Umbilical cord (tissue), 2 donors: ENCODE measurements around the gene MIS18BP1. TPM values are rescaled to one million over a fixed set of nuclear protein-coding genes. Genes with fewer than 3 reads are reported as not detected.
"Not testable (repeated sequence)": the region's sequence is repeated elsewhere in the genome, so short reads cannot be mapped to it uniquely, and the experiment has no call there.

Source experiments
- DNase-seq: peaks from one replicate; pipeline ENCODE4 v3.0.0-alpha.2; 2015; ENCODE audit warnings: low spot score
- total RNA-seq: library from RNA; depleted of rRNA; stranded (reverse); fragments of >200 nt; gene quantifications from one replicate; pipeline ENCODE4 v1.2.3, GENCODE V29; 2014; ENCODE audit warnings: low replicate concordance; ENCODE audit not compliant: insufficient read depth

The MIS18BP1 gene
- total RNA-seq, 1 donor from 2014 or later, result 34.7 TPM

GRCh38 chr14:45246691-45247090 is 6.3 kb downstream of the MIS18BP1 start:
- DNase-seq, result no peak

- no peak for DNase-seq
Measured at GRCh38 chr14:45246151-45246550, 6.9 kb downstream of the MIS18BP1 start.

GRCh38 chr14:45242706-45243105 is 10.3 kb downstream of the MIS18BP1 start:
- DNase-seq, result no peak

GRCh38 chr14:45238988-45239387 is 14.0 kb downstream of the MIS18BP1 start:
- no peak for DNase-seq

DNA sequence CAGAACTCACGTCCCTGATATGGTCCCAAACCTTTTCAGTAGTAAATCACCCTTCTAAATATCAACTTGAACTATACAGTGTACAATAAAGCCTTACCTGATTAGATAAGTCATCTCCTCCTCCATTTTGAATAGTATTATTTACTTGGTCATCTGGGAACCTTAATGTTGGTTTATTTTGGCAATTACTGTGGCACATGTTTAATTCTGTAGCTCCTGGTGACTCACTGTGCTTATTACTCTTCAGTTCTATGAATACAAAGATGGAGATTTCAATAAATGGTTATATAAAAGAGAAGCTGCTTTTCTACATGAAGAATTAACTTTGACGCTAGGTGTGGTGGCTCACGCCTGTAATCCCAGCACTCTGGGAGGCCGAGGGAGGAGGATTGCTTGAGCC is 25.4 kb downstream of the MIS18BP1 start:
- no peak for DNase-seq

- no peak for DNase-seq
Measured at GRCh38 chr14:45222485-45223262, 30.3 kb downstream of the MIS18BP1 start.

DNA sequence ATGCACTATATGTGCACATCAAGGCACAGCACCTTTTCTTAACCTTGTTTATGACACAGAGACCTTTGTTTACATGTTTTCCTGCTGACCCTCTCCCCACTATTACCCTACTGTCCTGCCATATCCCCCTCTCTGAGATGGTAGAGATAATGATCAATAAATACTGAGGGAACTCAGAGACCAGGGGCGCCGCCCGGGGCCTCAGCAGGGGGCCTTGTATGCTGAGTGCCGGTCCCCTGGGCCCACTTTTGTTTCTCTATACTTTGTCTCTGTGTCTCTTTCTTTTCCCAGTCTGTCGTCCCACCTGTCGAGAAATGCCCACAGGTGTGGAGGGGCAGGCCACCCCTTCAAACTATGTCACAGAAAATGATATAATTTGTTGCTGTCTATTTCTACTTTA is 38.7 kb downstream of the MIS18BP1 start:
- not testable (repeated sequence) for DNase-seq

DNA sequence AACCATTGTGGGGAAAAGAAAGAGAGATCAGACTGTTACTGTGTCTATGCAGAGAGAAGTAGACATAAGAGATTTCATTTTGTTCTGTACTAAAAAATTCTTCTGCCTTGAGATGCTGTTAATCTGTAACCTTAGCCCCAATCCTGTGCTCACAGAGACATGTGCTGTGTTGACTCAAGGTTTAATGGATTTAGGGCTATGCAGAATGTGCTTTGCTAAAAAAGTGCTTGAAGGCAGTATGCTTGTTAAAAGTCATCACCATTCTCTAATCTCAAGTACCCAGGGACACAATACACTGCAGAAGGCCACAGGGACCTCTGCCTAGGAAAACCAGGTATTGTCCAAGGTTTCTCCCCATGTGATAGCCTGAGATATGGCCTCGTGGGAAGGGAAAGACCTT is 39.3 kb downstream of the MIS18BP1 start:
- not testable (repeated sequence) for DNase-seq

DNA sequence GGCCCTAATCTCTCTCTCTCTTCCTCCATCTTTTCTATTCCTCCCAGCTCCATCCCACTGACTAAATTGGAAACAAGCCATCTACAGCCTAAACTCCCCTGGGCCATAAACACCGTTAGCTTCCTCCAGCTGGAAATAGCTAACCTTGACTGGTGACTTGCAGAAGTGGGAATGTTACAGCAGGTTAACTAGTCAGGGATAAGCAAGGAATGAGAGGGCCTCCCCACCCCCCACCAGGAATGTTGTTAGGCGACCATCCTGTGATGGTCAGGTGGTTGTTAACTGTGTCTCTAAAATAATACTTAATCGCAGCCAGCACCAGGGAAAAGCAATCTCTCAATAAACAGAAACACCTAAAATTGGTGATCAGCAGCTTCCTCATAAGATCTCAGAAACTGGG is 40.8 kb downstream of the MIS18BP1 start:
- no peak for DNase-seq

DNA sequence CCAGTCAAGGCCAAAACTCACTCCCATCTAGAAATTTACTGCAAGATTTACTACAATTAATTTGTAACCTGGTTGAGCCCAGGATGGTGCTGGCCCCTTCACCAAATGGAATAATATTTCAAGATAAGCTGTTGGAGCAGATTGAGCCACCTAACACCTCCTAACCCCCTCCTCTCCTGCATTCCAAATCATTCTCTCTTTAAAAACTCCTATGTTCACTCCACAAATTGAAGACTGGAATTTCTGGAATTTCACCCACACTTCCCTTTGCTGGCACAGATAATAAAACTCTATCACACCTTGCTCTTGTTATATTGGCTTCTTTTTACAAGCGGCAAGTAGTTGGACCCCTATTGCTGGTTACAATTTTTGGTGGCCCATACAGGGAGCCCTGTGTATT is 41.7 kb downstream of the MIS18BP1 start:
- no peak for DNase-seq

GRCh38 chr14:45210159-45210558 is 42.8 kb downstream of the MIS18BP1 start:
- no peak for DNase-seq

- DNase-seq, result no peak
Measured at GRCh38 chr14:45204241-45204640, 48.8 kb downstream of the MIS18BP1 start.

- DNase-seq, result no peak
Measured at GRCh38 chr14:45201905-45202304, 51.1 kb downstream of the MIS18BP1 start.

DNA sequence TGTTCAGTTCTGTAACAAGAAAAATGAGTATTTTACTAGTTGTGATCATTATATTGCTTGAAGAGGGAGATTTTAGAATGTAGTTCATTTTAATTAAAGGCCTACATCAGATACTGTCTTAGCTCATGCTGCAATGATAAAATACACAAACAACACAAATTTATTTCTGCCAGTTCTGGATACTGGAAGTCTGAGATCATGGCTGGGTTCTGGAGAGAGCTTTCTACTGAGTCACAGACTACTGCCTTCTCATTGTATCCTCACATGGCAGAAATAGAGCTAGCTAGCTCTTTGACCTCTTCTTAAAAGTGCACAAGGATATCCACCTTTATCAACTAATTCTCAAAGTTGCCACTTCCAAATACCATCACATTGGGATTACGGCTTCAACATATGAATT is 53.8 kb downstream of the MIS18BP1 start:
- no peak for DNase-seq

DNA sequence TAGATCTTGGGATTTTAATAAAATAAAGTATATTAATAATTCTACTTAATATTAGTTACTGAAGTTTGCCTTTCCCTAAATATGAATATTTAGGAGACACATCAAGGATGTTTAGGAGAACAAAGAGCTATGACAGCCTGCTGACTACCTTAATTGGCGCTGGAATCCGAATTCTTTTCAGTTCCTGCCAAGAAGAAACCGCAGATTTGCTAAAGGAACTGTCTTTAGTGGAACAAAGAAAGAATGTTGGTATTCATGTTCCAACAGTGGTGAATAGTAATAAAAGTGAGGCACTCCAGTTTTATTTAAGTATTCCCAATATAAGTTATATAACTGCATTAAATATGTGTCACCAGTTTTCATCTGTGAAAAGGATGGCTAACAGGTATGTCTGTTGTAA is 54.5 kb downstream of the MIS18BP1 start:
- DNase-seq, result no peak

DNA sequence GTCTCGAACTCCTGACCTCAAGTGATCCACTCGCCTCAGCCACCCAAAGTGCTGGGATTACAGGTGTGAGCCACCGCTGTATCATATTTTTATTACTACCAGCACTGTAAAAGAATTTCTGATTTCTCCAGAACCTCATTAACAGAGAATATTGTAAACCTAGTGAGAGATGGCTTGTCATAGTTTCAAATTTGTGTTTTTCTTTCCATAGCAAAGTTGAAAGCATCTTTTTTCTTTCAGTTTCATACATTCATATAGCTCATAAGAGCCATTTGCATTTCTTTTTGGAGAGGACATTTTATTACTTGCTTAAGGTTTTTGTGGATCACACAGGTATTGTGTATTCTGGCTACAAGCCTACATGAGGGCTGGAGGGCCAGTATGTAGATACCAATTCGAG is 58.0 kb downstream of the MIS18BP1 start:
- no peak for DNase-seq

DNA sequence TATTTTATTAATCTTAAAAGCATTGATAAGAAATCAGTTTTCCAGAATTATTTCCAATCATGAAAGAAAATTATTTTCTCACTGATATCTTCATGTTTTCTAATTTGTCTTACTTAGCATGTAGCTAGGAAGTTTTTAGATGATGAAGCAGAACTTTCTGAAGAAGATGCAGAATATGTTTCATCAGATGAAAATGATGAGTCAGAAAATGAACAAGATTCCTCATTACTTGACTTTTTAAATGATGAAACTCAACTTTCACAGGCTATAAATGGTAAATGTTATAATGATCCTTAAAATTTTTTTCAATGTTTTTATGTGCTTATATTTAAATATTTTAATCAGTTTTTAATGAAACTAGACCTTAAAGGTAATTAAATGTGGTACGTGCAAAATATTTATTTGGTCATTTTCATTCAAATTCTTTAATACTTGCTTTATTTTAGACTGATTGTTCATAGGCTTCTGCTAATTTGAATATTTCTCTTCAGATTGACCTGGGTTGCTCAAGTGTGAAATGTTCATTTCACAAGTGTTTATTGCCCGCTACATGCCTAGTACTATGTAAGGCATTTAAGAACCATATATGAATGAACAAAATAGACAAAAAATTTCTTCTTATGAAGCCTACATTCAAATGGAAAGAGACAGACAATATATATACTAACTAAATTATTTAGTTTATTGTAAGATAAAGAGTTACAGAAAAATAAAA is 67.7 kb downstream of the MIS18BP1 start:
- DNase-seq, result no peak

- no peak for DNase-seq
Measured at GRCh38 chr14:45181806-45182205, 71.2 kb downstream of the MIS18BP1 start.

GRCh38 chr14:45181329-45181728 is 71.7 kb downstream of the MIS18BP1 start:
- DNase-seq, result no peak

- DNase-seq, result no peak
Measured at GRCh38 chr14:45177076-45177475, 75.9 kb downstream of the MIS18BP1 start.

DNA sequence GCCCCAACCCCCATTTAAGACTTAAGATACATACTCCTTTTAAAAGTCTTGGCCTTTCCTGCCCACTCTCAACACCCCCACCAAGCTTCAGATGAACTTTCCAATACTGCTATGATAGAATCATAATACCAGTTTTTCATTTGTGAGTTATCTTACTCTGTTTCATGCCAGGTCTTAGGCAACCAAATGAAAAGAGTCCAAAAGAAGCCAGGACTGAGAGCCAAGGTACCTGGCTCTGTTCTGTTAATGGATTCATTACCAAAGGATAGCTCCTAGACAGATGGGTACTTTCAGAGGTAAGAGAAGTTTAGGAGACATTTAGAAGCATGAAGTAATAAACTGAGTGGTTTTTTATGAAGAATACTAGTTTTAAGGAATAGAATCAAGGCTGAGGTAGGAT is 83.1 kb downstream of the MIS18BP1 start:
- DNase-seq, result no peak

- DNase-seq, result no peak
Measured at GRCh38 chr14:45156067-45156466, 96.9 kb downstream of the MIS18BP1 start.
